Stimulated activated CD4-positive, alpha-beta T cell treated with anti-CD3 and anti-CD28 coated beads, TNF-alpha, amount 100 ng/mL, for 1 hour (primary cell): ENCODE data around the gene NPHP4.

Experiments
- DNase-seq, 3 donors: peaks; one replicate each; pipeline ENCODE4 v3.0.0-alpha.2; 2020; ENCODE audit warnings: low read depth in 3 of 3, low spot score in 1 of 3

Gene NPHP4

DNA sequence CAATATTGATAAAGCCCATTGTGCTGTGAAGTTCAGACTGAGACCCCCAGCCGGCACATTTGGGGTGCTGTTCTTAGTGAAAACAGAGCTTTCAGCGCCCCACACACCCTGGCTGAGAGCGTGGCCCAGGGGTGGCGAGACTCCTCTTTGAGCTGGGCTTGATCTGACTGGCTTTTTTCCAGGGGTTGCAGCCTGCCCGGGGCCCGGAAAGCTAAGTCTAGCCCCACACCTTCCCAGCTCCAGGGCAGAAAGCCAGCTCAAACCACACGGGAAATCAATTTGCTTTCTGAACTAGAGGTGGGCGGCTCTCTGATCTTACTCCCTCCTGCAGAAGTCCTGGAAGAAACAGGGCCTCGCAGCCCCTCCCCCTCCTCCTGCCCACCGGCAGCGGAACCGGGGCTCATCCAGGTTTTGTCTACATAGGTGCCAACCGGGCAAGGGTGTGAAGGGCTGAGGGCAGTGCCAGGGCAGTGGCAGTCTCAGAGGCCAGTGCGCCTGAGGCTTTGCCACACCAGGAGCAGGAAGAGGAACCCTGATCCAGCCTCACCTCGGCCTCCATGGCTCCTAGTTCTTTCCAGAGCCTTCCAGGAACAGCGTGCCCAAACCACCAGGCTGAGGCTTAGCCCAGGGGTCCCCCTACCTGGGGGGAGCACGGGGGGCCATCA is 155.3 kb downstream of the NPHP4 start:
- DNase-seq, result no peak

DNA sequence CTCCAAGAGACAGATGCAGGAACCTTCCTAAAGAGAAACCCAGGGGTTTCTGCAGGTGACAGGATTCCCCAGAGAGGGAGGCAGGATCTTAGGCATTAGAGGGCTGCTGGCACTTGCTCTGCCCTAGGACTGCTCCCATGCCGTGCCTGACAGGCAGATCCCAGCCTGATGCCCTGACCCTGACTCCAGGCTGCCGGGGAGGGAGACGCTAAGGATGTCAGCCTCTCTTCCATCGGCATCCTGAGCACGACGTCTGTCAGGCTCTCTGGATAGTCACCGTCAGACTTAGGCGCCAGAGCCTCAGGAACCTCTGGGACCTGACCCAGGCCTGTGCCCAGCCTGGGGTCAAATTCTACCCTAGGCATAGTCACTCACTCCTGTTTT is 157.1 kb downstream of the NPHP4 start:
- no peak for DNase-seq

DNA sequence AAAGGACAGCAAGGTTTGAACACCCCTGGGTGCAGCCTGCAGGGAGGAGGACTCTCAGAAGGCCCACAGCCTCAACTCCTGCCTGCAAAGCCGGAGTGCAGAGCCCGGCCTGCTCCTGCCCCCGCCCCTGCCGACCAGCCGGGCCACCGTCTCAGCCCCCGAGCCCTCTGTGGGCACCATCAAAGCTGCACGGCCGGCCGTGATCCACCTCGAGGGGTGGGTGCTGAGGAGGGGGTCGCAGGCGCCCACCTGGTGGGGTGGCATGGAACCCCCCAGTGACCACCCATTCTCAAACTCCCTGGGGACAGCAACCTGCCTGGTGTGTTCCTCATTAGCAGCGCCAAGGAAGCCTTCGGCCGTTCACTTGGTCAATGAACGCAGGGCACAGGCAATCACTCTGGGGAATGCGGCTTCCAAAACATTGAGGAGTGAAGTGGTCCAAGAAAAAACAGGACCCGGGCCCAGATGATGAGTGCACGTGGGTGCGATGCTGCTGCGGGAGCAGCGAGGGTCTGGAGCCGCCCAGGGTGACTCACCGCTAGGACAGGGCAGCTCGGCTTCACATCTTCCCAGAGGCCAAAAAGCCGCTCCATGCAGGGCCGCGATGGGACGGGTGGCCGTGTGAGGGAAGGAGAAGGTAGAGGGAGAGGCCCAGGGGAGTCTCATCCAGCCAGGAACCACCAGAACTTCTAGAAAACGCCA is 157.6 kb downstream of the NPHP4 start:
- no peak for DNase-seq

DNA sequence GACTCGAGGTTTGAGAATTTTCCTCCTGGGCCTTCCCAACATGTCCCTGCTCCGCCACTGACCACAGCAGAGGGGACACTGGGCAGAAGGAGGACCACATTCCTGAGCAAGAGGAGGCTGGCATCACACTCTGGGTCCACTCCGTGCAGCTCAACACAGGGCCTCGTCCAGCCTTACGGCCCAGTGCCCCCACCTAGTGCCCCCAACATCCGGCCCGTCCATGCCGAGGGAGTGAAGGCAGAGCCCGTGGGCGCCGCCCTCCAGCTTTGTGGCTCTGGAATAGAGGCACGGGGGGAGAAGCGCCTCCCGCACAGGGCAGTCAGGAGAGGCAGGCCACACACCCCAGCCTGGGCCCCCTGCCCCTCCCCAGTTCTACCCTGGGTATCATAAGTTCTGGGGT is 158.3 kb downstream of the NPHP4 start:
- DNase-seq, result no peak

DNA sequence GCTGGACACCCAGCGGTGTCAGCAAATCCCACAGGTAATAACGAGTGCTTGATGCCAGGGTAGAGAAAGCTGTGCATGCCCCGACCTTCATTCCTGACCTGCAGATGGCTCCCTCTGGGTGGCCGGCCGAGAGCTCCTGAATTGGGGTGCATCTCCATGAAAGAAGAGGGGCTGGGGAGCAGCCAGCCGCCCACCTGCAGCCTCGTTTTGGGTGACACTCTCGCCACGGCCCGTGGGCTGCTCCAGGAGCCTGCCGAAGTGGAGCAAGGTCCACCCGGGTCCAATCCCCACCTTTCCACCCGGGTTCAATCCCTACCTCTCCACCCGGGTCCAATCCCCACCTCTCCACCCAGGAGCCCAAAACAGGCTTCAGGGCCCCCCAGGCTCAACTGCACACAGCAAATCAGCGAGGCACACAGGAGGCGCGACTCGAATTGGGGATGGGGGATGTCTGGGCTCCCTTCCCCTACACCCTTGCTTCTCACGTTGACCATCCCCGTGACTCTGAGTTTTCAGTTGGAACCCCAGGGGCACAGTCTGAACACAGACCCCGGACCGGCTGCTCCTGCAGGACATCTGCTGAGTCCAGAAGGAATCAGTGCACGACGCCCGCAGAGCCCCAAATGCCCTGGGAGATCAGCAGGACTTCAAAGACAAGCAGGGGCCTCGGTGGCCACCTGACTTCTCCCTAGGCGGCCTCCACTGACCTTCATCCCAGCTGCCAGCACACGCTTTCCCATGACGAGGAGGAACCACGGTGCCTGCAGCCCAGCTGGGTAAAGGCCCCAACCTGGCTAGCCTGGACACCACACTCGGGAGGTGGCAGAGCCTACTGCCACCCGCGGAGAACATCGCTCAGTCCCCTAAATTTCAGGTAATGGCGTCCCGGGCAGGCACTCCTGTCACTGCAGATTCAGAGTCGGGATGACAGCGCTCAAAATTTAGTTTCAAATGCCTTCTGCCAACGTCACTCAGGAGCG is 159.0 kb downstream of the NPHP4 start:
- no peak for DNase-seq

DNA sequence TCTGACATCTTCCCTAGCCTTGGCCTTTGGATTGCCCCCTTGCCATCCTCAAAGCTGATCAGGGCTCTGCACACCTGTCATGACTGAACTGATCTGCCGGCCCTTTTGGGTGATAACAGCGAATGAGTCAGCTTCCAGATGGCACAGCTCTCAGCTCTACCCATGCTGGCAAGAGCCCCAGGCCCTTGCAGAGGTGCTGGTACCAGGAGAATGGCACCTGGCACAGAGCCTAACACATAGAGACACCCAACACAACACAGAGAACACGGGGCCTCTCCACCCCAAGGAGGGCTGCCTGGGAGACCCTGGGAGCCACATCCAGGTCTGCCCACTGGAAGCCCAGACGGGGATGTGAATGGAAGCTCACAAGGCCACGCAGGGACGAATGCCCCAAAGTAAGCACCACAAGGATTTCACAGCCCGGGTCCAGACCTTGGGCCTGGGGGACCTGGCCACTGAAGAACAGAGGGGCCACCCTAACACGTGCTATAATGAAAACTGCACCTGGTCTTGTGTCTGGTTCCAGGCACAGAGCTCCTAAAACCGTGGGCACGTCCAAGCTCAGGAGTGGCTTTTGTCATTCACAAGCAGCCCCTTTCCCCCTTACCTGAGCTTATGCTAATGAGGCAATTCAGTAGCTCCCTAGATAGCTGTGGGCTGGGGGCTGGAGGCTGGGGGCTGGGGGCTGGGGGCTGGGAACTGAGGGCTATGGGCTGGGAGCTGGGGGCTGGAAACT is 160.5 kb downstream of the NPHP4 start:
- DNase-seq, result no peak

DNA sequence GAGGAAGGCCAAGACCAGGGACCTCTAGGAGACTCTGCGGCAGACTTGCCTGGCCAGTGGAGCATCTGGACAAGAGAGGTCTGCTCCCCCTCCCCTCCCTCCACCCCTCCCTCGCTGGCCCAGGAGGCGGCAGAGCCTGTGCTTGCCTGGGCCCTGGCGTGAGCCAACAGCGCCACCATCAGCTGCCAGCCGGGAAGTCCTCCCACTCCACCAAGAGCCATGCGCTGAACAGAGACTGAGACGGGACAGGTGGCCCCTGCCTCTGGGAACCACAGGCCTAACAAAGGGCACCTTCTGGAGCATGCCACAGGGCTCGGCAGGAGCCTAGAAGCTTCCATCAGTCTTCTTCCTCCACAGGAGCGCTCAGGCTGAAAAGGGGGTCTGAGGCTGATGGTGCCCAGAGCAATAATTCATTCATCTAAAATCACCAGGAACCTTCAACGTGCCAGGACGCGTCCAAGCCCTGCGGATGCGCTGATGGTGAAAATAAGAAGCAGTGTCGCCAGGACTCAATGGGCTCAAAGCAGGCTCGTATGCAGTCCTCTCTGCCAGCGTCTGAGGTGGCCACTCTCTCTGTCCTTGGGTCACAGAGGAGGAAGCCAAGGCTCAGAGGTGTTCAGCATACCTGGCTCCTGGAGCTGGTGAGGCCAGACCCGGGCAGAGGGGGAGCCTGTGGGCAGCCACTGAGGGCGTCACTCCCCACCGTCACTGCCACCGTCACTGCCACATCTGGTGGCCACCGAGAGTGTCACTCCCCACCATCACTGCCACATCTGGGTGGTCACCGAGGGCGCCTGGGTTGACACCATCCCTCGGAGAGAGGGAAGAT is 161.2 kb downstream of the NPHP4 start:
- no peak for DNase-seq

DNA sequence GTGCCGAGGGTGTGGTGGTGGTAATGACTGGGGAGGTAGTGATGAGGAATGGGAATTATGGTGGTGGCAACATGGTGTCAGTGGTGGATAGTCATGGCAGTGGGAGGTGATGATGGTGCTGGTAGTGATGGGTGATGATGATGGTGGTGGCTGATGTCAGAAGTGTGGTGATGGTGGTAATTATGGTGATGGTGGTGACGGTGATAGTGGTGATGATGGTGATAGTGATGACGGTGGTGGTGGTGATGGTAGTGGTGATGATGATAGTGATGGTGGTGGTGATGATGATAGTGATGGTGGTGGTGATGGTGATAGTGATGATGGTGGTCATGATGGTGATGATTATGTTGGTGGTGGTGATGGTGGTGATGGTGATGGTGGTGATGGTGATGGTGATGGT is 162.8 kb downstream of the NPHP4 start:
- no peak for DNase-seq

DNA sequence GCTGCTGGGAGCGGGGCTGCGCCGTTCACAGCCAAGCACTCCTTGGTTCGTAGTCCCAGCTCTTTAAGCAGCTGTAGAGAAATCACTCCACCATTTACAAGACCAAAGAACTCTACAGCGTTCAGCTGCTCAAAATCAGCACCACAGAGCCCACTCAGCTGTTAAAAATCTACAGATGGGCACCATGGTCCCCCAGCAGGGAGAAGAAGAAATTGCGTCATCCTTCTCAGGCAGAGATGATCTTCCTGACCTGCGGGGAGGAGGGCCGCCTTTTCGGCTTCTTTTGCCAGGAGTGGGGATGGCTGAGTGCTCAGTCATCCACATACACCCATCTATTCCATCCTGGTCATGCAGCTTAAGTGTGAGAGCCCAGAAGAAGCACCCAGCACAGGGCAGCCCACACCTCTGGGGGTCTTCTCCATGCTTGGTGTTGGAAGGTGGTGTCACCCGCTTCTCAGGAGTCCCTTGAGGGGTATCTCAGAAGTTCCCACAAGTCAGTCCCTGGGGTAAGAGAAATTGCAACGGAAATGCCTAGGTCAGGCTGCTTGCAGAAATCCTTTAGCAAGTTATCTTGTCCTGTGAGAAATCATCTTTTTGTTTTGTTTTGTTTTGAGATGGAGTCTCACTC is 163.8 kb downstream of the NPHP4 start:
- no peak for DNase-seq

DNA sequence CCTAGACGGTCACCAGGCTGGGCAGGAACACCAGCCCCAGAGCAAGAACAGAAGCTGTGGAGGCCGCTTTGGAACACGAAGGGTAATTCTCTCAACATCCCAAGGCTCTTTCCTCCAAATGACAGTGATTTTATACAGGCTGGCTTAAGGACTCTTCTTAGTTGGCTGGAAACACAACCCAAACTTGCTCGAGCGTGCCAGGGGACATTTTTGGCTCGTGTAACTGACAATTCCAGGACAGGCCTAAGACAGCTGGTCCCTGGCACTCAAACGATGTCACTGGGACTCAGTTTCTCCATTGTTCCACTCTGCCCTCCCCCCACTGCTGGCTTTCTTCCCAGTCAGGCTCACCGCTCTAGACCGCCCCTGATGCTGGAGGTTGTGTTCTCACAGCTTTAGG is 164.7 kb downstream of the NPHP4 start:
- no peak for DNase-seq

DNA sequence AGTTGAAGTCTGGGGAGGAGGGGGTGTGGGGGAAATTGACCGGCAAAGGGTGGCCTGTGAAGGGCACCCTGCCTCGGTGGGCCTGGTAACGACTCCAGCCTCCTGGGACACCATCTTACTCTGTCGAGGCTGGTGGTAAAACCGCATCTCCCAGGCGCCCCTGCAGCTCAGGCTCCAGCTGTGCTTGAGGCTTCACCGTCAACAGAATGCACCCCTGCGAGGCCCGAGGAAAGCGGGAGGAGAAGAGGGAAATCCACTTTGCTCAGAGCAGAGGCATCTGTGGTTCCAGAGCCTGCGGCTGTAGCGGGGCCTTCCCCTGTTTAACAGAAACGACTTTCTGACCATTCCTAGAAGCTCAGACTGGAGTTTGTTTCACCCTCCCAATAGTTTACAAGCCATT is 165.6 kb downstream of the NPHP4 start:
- no peak for DNase-seq

DNA sequence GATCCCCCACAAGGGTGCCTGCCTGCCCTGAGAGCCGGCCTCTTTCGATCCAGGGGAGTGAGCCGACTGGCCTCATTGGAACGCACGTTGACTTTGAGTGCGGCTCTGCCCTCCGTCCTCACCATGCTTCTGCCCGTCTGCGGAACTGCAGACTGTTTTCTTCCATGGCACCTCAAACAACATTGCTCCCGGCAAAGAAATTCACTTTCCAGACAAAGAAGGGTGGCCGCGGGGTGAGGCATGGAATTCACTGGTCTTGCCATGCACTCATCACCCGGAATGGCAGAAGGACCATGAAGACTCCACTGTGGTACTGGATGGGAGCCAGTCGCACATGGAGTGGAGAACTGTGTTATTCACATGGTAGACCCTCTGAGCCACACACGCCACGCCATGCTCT is 169.5 kb downstream of the NPHP4 start:
- no peak for DNase-seq

DNA sequence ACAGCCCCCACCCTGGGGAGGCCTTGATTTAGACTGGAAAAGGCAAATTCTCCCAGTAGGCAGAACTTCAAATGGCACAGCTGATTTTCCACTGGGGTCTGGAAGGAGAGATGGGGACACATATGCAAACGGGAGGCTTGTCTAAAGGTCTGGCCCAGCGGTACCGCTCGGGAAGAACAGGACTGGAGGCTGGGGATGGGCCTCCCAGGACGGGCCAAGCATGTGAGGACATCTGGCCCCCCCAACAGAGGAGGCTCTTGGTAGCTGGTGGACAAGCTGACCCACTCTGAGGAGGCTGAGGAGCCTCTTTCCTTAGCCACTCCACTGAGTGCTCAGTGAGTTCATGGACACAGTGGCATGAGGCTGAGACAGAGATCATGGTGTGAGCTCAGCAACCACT is 170.0 kb downstream of the NPHP4 start:
- no peak for DNase-seq

DNA sequence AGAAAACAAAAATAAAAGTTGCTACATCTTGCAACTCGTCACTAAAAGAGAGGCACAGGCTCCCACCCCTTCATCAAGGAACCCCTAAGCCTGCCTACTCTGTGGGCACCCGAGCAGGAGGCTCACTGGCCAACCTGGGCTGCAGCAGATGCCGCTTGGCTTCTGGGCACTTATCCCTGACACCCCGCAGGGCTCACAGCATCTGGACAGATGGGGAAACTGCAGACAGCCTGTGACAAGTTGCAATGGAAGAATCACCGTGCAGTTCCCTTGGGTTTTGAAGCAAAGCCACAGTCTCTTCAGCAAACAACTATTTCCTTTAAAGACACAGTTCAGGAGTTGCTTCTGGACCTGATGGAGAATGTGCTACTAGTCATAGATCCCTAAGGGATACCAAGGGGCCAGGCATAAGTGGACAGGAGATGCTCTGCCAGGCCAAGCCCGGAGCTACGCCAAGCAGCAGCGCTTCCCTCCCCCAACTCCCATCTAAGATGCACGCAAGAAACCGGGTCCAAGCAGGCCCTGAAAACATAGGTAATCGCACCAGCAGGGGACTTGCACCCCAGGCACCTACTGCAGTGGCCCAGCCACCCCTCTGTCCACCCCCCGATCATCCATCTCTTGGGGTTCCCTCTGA is 170.6 kb downstream of the NPHP4 start:
- DNase-seq, result no peak

DNA sequence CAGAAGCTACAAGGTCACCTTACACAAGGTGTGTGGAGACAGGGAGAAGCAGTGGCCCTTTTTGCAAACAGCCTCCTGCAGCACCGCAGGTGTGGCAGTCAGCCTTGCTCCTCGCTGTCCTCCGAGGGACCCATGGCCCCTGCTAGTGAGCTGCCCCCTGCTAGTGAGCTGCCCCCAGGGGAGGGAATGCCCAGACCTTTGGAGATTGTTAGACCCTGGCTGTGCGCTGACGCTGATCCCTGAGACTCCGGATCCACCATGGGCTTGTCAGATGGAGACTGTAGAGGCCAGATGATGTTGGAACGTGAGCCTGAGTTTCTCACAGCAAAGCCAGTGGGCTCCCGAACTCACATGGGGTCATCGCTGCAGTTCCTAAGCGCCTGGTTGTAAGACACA is 172.2 kb downstream of the NPHP4 start:
- DNase-seq, result no peak

DNA sequence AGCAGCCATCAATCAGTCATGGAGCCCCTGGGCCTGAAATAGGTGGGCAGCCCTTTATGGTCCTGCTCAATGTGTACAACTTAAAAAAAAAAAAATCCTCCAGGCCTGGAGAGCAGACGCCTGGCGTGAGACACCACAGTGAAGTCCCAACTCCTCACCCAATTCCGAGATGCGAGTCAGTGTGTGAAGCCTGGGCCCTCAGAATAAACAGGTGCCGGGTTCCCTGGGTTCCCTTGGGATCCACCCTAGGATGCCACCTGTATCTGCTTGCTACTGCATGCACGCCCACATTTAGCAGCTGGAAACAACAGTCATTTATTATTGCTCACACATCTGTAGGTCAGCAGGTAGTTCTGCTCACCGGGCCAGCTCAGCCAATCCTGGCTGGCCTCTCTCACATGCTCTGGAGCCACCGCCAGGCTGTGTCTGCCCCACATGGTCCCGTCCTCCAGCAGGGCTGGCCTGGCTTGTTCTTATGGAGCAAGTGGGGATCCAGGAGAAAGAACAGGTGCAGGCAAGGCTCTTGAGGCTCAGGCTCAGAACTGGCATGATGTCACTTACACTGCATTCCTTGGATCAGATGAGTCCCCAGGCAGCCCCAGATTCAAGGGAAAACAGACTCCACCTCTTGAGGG is 172.7 kb downstream of the NPHP4 start:
- no peak for DNase-seq

DNA sequence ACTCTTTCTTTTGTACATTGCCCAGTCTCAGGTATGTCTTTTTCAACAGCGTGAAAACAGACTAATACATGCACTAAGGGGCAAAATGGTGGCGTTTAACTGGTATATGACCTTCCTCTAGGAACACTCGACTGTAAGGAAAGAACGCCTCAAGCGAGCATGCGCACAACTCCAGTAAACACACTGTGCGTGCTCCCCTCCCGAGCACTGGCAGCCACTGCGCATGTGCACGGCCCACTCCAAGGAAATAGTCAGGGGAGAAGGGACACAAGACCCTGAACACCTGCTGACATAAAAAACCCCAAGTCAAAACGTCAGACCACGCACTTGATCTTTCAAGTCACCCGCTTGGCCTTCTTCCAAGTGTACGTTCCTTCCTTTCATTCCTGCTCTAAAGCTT is 173.5 kb downstream of the NPHP4 start:
- no peak for DNase-seq

DNA sequence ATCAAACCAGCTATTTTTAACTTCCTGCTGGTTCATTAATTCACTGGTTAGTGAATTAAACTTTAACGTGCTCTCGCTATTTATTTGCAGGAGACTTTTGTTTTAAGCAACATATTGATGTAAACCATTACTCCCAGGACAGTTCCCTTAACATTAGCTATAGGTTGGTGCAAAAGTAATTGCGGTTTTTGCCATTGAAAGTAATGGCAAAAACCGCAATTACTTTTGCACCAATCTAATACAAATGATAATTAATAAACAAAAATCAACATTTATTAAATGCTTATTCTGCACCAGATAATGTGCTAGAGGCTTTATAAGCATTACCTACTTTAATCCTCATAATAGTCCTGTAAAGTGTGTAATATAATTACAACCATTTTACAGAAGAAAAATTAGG is 176.5 kb downstream of the NPHP4 start:
- DNase-seq, result no peak

DNA sequence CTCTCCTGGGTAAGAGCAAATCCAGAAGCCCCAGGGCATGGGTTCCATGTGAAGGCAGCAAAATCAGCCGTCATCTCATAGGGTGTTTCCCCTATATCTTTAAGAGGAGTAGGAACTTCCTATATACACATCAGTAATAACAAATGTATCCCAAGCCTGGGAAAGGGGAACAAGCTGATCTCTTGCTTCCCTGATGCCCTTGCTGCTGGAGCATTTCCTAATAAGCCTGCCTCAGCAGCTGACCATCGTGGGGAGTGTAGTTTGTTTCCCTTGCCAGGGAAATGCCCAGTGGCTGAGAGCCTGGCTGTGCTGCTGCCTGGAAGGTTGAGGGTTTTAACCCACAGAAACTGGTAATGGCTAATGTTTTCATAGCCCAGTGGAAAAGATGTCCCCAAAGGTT is 177.0 kb downstream of the NPHP4 start:
- DNase-seq, result no peak
